ENCODE measurements around the gene TEAD2. TPM values are rescaled to one million over a fixed set of nuclear protein-coding genes. Genes with fewer than 3 reads are reported as not detected.
"Not testable (repeated sequence)": the region's sequence is repeated elsewhere in the genome, so short reads cannot be mapped to it uniquely, and the experiment has no call there.

TEAD2 gene
- total RNA-seq, 8 experiments from 2014 or later, result 6.0 to 78.1 (median 14.2) TPM

GRCh38 chr19:49301866-49302252 is 60.4 kb downstream of the TEAD2 start:
- in situ Hi-C loops (cut with MboI; ENCODE audit: low pct_unique_long_range_greater_than_20kb in 2 of 9, low sequenced_read_pairs in 9 of 9, unreplicated experiment in 9 of 9), result no loop called here
- no peak for ATAC-seq (replicated peaks in 6 of 8)
- WGBS, 10 experiments, result 80% methylated on average over 1 of the region's 5 CpGs; no CpG with 5 or more reads in 9 of the 10 experiments
- H3K4me1 ChIP-seq (replicated peaks in 1 of 2), result no peaks in the 10 kb centered on the region
- no peak overlapping the region for H3K4me3 ChIP-seq
- no peak overlapping the region for H3K27ac ChIP-seq

- in situ Hi-C loops (cut with MboI; ENCODE audit: low pct_unique_long_range_greater_than_20kb in 2 of 9, low sequenced_read_pairs in 9 of 9, unreplicated experiment in 9 of 9), result no loop called here
- H3K27ac ChIP-seq, result no peak overlapping the region
- ATAC-seq (replicated peaks in 6 of 8), result peak; percentile 61 to 100 (median 84)
- no peak overlapping the region for H3K4me3 ChIP-seq
- H3K4me1 ChIP-seq (replicated peaks in 1 of 2), result no peaks in the 10 kb centered on the region
- WGBS, 10 experiments, result 0 to 80% (median 43%) methylated on average over 1 to 5 of the region's 8 CpGs; no CpG with 5 or more reads in 4 of the 10 experiments
Measured at GRCh38 chr19:49301165-49301865, 60.9 kb downstream of the TEAD2 start.

- H3K4me3 ChIP-seq; ATAC-seq (replicated peaks in 6 of 8): not testable (repeated sequence)
Measured at GRCh38 chr19:49298653-49299052, 63.6 kb downstream of the TEAD2 start.

GRCh38 chr19:49297403-49297802 is 64.8 kb downstream of the TEAD2 start:
- Histone ChIP-seq H3K4me1 (replicated peaks in 1 of 2) (no peaks in the 10 kb centered on the region), H3K27ac (no peak overlapping the region), H3K4me3 (no peak overlapping the region)
- ATAC-seq (replicated peaks in 6 of 8), result no peak
- WGBS, 10 experiments, result 19 to 89% (median 83%) methylated on average over 1 to 3 of the region's 3 CpGs; no CpG with 5 or more reads in 1 of the 10 experiments
- in situ Hi-C loops (cut with MboI; ENCODE audit: low pct_unique_long_range_greater_than_20kb in 2 of 9, low sequenced_read_pairs in 9 of 9, unreplicated experiment in 9 of 9), result no loop called here

More at GRCh38 chr19:49298653-49299052, 63.6 kb downstream of the TEAD2 start:
- H3K4me1 ChIP-seq (replicated peaks in 1 of 2); in situ Hi-C loops (cut with MboI; ENCODE audit: low pct_unique_long_range_greater_than_20kb in 2 of 9, low sequenced_read_pairs in 9 of 9, unreplicated experiment in 9 of 9); H3K27ac ChIP-seq: not testable (repeated sequence)
- whole genome bisulfite sequencing, 10 experiments, result 83 to 100% (median 89%) methylated on average over 1 to 3 of the region's 3 CpGs; no CpG with 5 or more reads in 3 of the 10 experiments

GRCh38 chr19:49295208-49295880 is 66.9 kb downstream of the TEAD2 start:
- 42 to 100% (median 95%) methylated on average over 1 to 6 of the region's 8 CpGs for WGBS, 10 experiments
- no peak for ATAC-seq (replicated peaks in 6 of 8)
- H3K27ac ChIP-seq, result no peak overlapping the region
- no peaks in the 10 kb centered on the region for H3K4me1 ChIP-seq (replicated peaks in 1 of 2)
- in situ Hi-C loops (cut with MboI; ENCODE audit: low pct_unique_long_range_greater_than_20kb in 2 of 9, low sequenced_read_pairs in 9 of 9, unreplicated experiment in 9 of 9), result no loop called here
- no peak overlapping the region for H3K4me3 ChIP-seq

GRCh38 chr19:49294401-49294800 is 67.8 kb downstream of the TEAD2 start:
- in situ Hi-C loops (cut with MboI; ENCODE audit: low pct_unique_long_range_greater_than_20kb in 2 of 9, low sequenced_read_pairs in 9 of 9, unreplicated experiment in 9 of 9), result no loop called here
- WGBS, 10 experiments, result 25 to 92% (median 68%) methylated on average over 3 to 5 of the region's 6 CpGs; no CpG with 5 or more reads in 4 of the 10 experiments
- Histone ChIP-seq H3K4me1 (replicated peaks in 1 of 2) (no peaks in the 10 kb centered on the region), H3K27ac (no peak overlapping the region), H3K4me3 (no peak overlapping the region)
- ATAC-seq (replicated peaks in 6 of 8), result no peak

Other genes with a start within 250 kb of the TEAD2 start
- 10 to 100 TPM in 5 of 8 experiments, 1 to 10 TPM in 3; 2.0 to 65.1 (median 24.4) TPM for gene LIN7B, start 248.0 kb downstream of the TEAD2 start, total RNA-seq
- gene C19orf73, start 243.3 kb downstream of the TEAD2 start, total RNA-seq, result 1 to 10 TPM; 2.3 to 5.7 (median 3.4) TPM
- 10 to 100 TPM in 7 of 8 experiments, 1 to 10 TPM in 1; 4.7 to 52.5 (median 23.5) TPM for gene PPFIA3, start 242.9 kb downstream of the TEAD2 start, total RNA-seq
- 10 to 100 TPM in 4 of 8 experiments, 1 to 10 TPM in 3, under 1 TPM in 1; 0.81 to 55.7 (median 12.3) TPM for gene HRC, start 207.0 kb downstream of the TEAD2 start, total RNA-seq
- gene TRPM4, start 204.6 kb downstream of the TEAD2 start, total RNA-seq, result 10 to 100 TPM in 7 of 8 experiments, 1 to 10 TPM in 1; 7.0 to 46.8 (median 16.4) TPM
- gene SLC6A16, start 37.2 kb downstream of the TEAD2 start, total RNA-seq, result 1 to 10 TPM in 4 of 8 experiments, under 1 TPM in 4; 0.51 to 2.4 (median 1.1) TPM
- gene CD37, start 27.0 kb downstream of the TEAD2 start, total RNA-seq, result 10 to 100 TPM in 5 of 8 experiments, 1 to 10 TPM in 3; 2.8 to 40.2 (median 11.4) TPM
- gene DKKL1, start 1.5 kb upstream of the TEAD2 start, total RNA-seq, result 1 to 10 TPM in 4 of 8 experiments, under 1 TPM in 2, not detected in 2; 0.38 to 5.2 (median 1.4) TPM
- 1 to 10 TPM in 2 of 8 experiments, under 1 TPM in 4, not detected in 2; 0.27 to 2.7 (median 0.51) TPM for gene KASH5, start 25.8 kb upstream of the TEAD2 start, total RNA-seq
- gene PTH2, start 61.0 kb upstream of the TEAD2 start, total RNA-seq, result 1 to 10 TPM in 1 of 8 experiments, not detected in 7; 1.2 TPM
- gene GFY, start 63.0 kb upstream of the TEAD2 start, total RNA-seq, result 1 to 10 TPM in 1 of 8 experiments, under 1 TPM in 5, not detected in 2; 0.42 to 1.1 (median 0.67) TPM
- gene SLC17A7, start 79.1 kb upstream of the TEAD2 start, total RNA-seq, result 1 to 10 TPM in 2 of 8 experiments, under 1 TPM in 5, not detected in 1; 0.16 to 1.9 (median 0.71) TPM
- 10 to 100 TPM; 53.1 to 94.9 (median 76.4) TPM for gene PIH1D1, start 89.4 kb upstream of the TEAD2 start, total RNA-seq
- gene ALDH16A1, start 90.8 kb upstream of the TEAD2 start, total RNA-seq, result 10 to 100 TPM in 4 of 8 experiments, 1 to 10 TPM in 4; 3.6 to 26.2 (median 10.8) TPM
- 1 to 10 TPM in 5 of 8 experiments, under 1 TPM in 3; 0.22 to 8.7 (median 1.4) TPM for gene FLT3LG, start 111.8 kb upstream of the TEAD2 start, total RNA-seq
- 1,000 to 10,000 TPM; 2,225 to 4,117 (median 3,221) TPM for gene RPL13A, start 125.2 kb upstream of the TEAD2 start, total RNA-seq
- 1,000 to 10,000 TPM; 2,973 to 6,174 (median 3,870) TPM for gene RPS11, start 134.0 kb upstream of the TEAD2 start, total RNA-seq
- 10 to 100 TPM in 4 of 8 experiments, 1 to 10 TPM in 4; 2.2 to 70.6 (median 27.8) TPM for gene FCGRT, start 150.2 kb upstream of the TEAD2 start, total RNA-seq
- 10 to 100 TPM in 2 of 8 experiments, 1 to 10 TPM in 6; 2.0 to 13.2 (median 6.4) TPM for gene RCN3, start 165.6 kb upstream of the TEAD2 start, total RNA-seq
- 100 to 1,000 TPM in 2 of 8 experiments, 10 to 100 TPM in 6; 61.7 to 145 (median 76.6) TPM for gene NOSIP, start 218.1 kb upstream of the TEAD2 start, total RNA-seq
- gene PRRG2, start 218.9 kb upstream of the TEAD2 start, total RNA-seq, result 1 to 10 TPM in 1 of 8 experiments, under 1 TPM in 7; 0.21 to 1.1 (median 0.60) TPM
- 10 to 100 TPM in 3 of 8 experiments, 1 to 10 TPM in 5; 3.3 to 18.8 (median 7.5) TPM for gene PRR12, start 228.8 kb upstream of the TEAD2 start, total RNA-seq

Data from motor neuron (in vitro differentiated cells).